A549 (cell line): Measurements from ENCODE around the gene AFAP1L2.

Source experiments
- CEBPB ChIP-seq, 2 experiments: fragments of >200 bp in 1 of 2; sonication (Bioruptor Twin) in 1 of 2; formaldehyde crosslinking in 1 of 2; IDR thresholded peaks; 2 replicates each; pipeline ENCODE4 v1.6.1; 2012 to 2016
- ESRRA ChIP-seq: fragments of 150-350 bp; IDR thresholded peaks from 2 replicates; pipeline ENCODE4 v1.6.1; 2014; ENCODE audit warnings: mild to moderate bottlenecking, low read length, borderline replicate concordance
- MAFK ChIP-seq: fragments of 450-650 bp; IDR thresholded peaks from 2 replicates; pipeline ENCODE4 v1.6.1; 2014; ENCODE audit not compliant: partially characterized antibody
- POLR2A ChIP-seq: IDR thresholded peaks from 2 replicates; pipeline ENCODE4 v1.6.1; 2012; ENCODE audit warnings: mild to moderate bottlenecking, low read length
- TF ChIP-seq, protein P1 (sequence below): fragments of >200 bp; sonication (Bioruptor Twin); formaldehyde crosslinking; IDR thresholded peaks from 3 replicates; pipeline ENCODE4 v1.5.1; 2016
- TF ChIP-seq, protein P2 (sequence below): fragments of 150-350 bp; IDR thresholded peaks from 2 replicates; pipeline ENCODE4 v1.6.1; 2014; ENCODE audit warnings: low read depth, mild to moderate bottlenecking, low read length

DNA sequence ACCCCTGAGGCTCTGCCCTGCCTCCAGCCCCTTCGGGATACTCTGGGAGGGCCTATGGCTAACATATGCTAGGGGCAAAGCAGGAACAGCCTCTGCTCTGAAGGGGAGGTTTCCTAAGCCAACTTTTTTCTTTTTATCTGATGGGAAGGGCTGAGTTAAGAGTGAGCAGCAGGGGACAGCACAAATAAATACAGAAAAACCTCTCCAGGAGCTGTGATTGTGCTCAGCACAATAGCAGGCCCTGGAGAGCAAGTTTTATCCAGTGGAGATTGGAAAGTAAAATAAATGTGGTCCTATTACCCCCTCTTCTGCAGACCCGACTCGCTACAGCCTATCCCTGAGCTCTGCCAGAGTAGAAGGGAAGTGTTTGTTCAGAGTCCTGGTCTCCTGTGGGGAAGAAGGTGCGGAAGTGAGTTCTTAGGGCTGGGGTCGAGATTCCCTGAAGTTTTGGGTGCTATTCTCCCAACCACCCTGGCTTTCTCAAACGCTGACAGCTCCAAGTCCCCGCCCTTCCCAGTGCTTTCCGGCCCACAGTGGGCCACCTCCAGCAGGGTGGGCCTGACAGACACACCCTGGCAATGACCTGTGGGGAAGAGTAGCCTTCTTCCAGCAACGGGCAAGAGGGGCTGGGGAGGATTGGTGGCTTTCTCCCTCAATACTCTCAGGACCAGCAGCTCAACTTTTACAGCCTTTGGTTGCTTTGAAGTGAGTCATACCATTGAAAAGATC is 23.0 kb upstream of the AFAP1L2 start:
- TF ChIP-seq, protein P1, sequence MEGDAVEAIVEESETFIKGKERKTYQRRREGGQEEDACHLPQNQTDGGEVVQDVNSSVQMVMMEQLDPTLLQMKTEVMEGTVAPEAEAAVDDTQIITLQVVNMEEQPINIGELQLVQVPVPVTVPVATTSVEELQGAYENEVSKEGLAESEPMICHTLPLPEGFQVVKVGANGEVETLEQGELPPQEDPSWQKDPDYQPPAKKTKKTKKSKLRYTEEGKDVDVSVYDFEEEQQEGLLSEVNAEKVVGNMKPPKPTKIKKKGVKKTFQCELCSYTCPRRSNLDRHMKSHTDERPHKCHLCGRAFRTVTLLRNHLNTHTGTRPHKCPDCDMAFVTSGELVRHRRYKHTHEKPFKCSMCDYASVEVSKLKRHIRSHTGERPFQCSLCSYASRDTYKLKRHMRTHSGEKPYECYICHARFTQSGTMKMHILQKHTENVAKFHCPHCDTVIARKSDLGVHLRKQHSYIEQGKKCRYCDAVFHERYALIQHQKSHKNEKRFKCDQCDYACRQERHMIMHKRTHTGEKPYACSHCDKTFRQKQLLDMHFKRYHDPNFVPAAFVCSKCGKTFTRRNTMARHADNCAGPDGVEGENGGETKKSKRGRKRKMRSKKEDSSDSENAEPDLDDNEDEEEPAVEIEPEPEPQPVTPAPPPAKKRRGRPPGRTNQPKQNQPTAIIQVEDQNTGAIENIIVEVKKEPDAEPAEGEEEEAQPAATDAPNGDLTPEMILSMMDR, result no peak
- TF ChIP-seq, protein P2, sequence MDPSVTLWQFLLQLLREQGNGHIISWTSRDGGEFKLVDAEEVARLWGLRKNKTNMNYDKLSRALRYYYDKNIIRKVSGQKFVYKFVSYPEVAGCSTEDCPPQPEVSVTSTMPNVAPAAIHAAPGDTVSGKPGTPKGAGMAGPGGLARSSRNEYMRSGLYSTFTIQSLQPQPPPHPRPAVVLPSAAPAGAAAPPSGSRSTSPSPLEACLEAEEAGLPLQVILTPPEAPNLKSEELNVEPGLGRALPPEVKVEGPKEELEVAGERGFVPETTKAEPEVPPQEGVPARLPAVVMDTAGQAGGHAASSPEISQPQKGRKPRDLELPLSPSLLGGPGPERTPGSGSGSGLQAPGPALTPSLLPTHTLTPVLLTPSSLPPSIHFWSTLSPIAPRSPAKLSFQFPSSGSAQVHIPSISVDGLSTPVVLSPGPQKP, result no peak
- TF ChIP-seq MAFK (no peak), POLR2A (no peak), ESRRA (no peak), CEBPB (IDR thresholded peaks at IDR 0.05) (no peak)
